Activated T-helper 1 cell treated with anti-CD3 and anti-CD28 coated beads, Interleukin-12 subunit alpha, Interleukin-12 subunit beta, Interleukin-2, Interleukin-4 antibody, amounts not matched to agents 30 ng/mL and 10 ng/mL and 1 ng/mL, durations not matched to agents 14 hours and 24 hours and 36 hours (primary cell): Measurements from ENCODE around the gene CD82. TPM values are rescaled to one million over a fixed set of nuclear protein-coding genes. Genes with fewer than 3 reads are reported as not detected.

Experiments
- DNase-seq: peaks from one replicate; pipeline ENCODE4 v3.0.0; 2021; ENCODE audit warnings: low spot score
- H3K27ac Mint-ChIP-seq: one replicate; pipeline ENCODE4 v1.8.0; 2021; ENCODE audit warnings: mild to moderate bottlenecking, mixed read lengths
- H3K27me3 Mint-ChIP-seq: one replicate; pipeline ENCODE4 v1.8.0; 2022; ENCODE audit warnings: mild to moderate bottlenecking, moderate library complexity, mixed read lengths; ENCODE audit not compliant: insufficient read depth
- H3K36me3 Mint-ChIP-seq: one replicate; pipeline ENCODE4 v1.8.0; 2021; ENCODE audit warnings: low read depth, mixed read lengths
- H3K4me1 Mint-ChIP-seq: one replicate; pipeline ENCODE4 v1.8.0; 2021; ENCODE audit warnings: low read depth, mixed read lengths
- H3K4me3 Mint-ChIP-seq: one replicate; pipeline ENCODE4 v1.8.0; 2021; ENCODE audit warnings: mild to moderate bottlenecking, moderate library complexity, mixed read lengths
- H3K9me3 Mint-ChIP-seq: one replicate; pipeline ENCODE4 v1.8.0; 2021; ENCODE audit warnings: mixed read lengths
- intact Hi-C: fragments of 100-400 bp; cut with micrococcal nuclease; formaldehyde crosslinking; loops from one replicate; pipeline ENCODE4 v1.15.1; 2024
- total RNA-seq: library from RNA; stranded (reverse); gene quantifications from 2 replicates; pipeline ENCODE4 v1.2.3, GENCODE V29; 2022

The CD82 gene
- total RNA-seq, 1 donor from 2014 or later = 500 TPM

- Mint-ChIP-seq H3K36me3 (peaks cover 25% of the 10 kb centered on the region), H3K4me1 (peaks cover 36% of the 10 kb centered on the region), H3K27ac (no peak overlapping the region), H3K9me3 (no peaks in the 10 kb centered on the region), H3K4me3 (no peak overlapping the region), H3K27me3 (peaks cover 3% of the 10 kb centered on the region)
- DNase-seq = no peak
- intact Hi-C loops = loop anchor here (10.0 kb wide), 1 partner anchor 340 kb away; no protein-coding TSS in a partner anchor
These were observed 59.3 kb downstream of the CD82 start for GRCh38 chr11:44624761-44625221.

GRCh38 chr11:44625759-44626523, 60.5 kb downstream of the CD82 start:
- DNase-seq = no peak
- no peaks in the 10 kb centered on the region for H3K9me3 Mint-ChIP-seq
- intact Hi-C loops = loop anchor here (10.0 kb wide), 1 partner anchor 341 kb away; no protein-coding TSS in a partner anchor
- peaks cover 36% of the 10 kb centered on the region for H3K4me1 Mint-ChIP-seq
- H3K27me3 Mint-ChIP-seq = peaks cover 3% of the 10 kb centered on the region
- H3K27ac Mint-ChIP-seq = no peak overlapping the region
- H3K4me3 Mint-ChIP-seq = no peak overlapping the region
- peaks cover 18% of the 10 kb centered on the region for H3K36me3 Mint-ChIP-seq

GRCh38 chr11:44626645-44627044, 61.2 kb downstream of the CD82 start:
- Mint-ChIP-seq H3K36me3 (peaks cover 17% of the 10 kb centered on the region), H3K27me3 (peaks cover 3% of the 10 kb centered on the region), H3K9me3 (no peaks in the 10 kb centered on the region), H3K4me1 (peaks cover 36% of the 10 kb centered on the region), H3K27ac (no peak overlapping the region), H3K4me3 (no peak overlapping the region)
- intact Hi-C loops = loop anchor here (10.0 kb wide), 1 partner anchor 342 kb away; no protein-coding TSS in a partner anchor
- DNase-seq = no peak

DNA sequence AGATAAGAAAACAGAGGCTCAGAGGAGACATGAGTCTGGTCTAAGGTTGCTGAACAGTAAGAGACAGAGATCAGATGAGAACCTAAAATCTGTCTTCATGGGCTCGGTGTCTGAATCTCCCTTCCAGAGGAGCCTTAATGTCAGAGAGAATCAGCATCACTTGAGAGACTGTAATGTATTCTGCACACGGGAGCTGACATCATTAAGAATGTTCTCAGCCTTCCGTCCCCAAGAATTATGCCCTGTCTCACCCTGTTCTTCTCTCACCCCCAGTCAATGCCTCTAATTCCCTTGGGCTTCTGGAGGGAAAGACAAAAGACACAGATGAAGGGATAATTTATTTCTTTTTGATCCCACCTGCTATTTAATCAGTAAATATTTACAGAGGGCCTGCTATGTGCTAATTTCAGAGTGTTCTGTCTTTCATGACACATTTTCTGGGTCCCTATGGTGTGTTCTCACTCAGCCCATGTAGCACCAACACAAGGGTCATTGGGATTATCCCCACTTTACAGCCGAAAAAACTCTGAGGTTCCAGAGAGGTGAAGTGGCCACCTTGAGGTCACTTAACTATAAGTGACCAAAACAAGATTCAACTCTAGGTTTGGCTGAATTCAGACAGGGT, 61.8 kb downstream of the CD82 start:
- intact Hi-C loops = loop anchor here (10.0 kb wide), 1 partner anchor 342 kb away; no protein-coding TSS in a partner anchor

DNA sequence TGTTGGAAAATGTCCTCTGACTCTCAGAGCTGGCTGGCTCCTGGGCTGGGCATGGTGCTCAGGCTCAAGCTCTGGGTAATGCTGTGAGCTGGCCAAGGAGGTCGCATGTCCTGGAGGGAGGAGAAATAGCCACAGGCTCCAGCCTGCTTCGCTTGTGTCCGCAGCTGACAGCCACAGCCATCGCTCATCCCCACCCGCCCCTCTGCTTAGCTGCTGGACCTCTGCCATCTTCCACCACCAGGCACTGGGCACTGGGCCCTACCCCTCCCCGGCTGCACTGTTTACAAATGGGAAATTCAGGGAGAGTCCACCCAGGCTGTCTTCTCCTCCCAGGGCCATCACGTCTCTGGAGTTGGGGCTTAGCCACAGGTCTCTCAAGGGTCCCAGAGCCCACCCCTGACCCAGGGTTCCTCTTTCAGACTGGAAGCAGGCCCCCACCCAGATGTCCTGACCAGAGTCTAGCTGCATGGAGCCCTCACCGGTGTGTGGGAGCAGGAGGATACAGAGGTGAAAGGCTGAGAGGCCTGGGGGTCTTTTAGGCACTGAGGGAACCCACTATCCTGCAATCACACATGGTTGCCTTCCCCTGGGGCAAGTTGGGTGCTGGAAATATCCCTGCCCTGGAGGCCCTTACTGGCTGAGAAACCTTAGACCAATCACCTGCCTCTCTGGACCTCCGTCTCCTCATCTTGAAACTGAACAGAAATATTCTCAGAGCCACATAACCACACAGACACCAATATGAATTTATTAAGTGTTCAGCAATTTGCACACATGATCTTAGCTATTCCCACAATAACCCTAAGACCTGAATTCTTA, 62.7 kb downstream of the CD82 start:
- Mint-ChIP-seq H3K4me3 (no peak overlapping the region), H3K27me3 (peaks cover 3% of the 10 kb centered on the region), H3K27ac (no peak overlapping the region), H3K36me3 (peaks cover 11% of the 10 kb centered on the region), H3K4me1 (peaks cover 27% of the 10 kb centered on the region), H3K9me3 (no peaks in the 10 kb centered on the region)
- intact Hi-C loops = loop anchor here (10.0 kb wide), 1 partner anchor 343 kb away; no protein-coding TSS in a partner anchor
- DNase-seq = no peak

More for the DNA sequence above, 61.8 kb downstream of the CD82 start:
- H3K27me3 Mint-ChIP-seq = peaks cover 3% of the 10 kb centered on the region
- DNase-seq = no peak
- no peak overlapping the region for H3K4me3 Mint-ChIP-seq
- peaks cover 14% of the 10 kb centered on the region for H3K36me3 Mint-ChIP-seq
- H3K4me1 Mint-ChIP-seq = peaks cover 35% of the 10 kb centered on the region
- H3K9me3 Mint-ChIP-seq = no peaks in the 10 kb centered on the region
- no peak overlapping the region for H3K27ac Mint-ChIP-seq

DNA sequence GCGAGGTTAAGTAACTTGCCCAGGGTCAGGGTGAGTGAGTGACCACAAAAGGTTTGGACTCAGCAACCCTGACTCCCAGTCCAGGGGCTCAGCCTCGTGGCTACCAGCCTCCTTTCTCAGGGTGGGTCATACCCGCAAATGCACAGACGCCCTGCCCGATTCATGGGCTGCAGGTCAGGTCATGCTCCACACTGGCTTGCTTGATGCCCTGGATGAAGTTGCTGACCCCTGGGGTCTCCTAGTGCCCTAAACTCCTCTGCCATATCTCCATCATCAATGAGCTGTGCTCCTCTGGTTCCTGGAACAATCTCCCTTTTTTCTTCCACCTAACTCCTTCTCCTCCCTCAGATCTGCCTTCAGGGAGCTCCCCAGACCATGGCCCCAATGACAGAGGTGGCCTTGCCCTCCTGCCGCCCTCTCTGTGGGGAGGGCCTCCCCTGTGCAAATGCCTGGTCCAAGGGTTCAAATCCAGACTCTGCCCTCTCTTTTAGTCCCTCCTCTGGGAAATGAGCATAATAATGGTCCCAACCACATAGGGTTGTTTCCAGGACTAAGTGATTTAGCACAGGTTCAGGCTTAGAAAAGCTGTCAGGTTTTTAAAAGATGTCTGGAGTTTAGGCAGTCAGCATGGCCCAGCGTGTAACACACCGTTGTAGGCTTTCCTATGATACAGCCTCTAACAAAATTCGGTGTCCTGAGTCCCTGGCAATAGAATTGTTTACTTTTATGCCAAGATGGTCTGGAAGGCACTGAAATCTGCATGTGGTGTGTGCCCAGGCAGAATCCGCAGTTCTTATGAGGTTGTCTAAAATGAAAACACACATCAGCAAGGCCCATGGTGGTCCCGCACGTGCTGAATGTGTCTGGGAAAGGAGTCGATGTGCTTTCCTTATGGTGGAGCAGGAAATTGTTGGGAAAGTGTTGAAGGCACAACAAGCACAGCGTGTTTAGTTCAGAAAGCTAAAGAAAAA, 63.6 kb downstream of the CD82 start:
- intact Hi-C loops = loop anchor here (10.0 kb wide), 1 partner anchor 344 kb away; no protein-coding TSS in a partner anchor
- H3K36me3 Mint-ChIP-seq = peaks cover 6% of the 10 kb centered on the region
- H3K4me3 Mint-ChIP-seq = no peak overlapping the region
- peaks cover 18% of the 10 kb centered on the region for H3K4me1 Mint-ChIP-seq
- DNase-seq = no peak
- no peak overlapping the region for H3K27ac Mint-ChIP-seq
- H3K27me3 Mint-ChIP-seq = peaks cover 3% of the 10 kb centered on the region
- no peaks in the 10 kb centered on the region for H3K9me3 Mint-ChIP-seq

GRCh38 chr11:44629732-44630345, 64.4 kb downstream of the CD82 start:
- peaks cover 9% of the 10 kb centered on the region for H3K4me1 Mint-ChIP-seq
- H3K9me3 Mint-ChIP-seq = no peaks in the 10 kb centered on the region
- no peak for DNase-seq
- H3K27ac Mint-ChIP-seq = no peak overlapping the region
- H3K27me3 Mint-ChIP-seq = peaks cover 6% of the 10 kb centered on the region
- intact Hi-C loops = loop anchor here (10.0 kb wide), 1 partner anchor 345 kb away; no protein-coding TSS in a partner anchor
- H3K4me3 Mint-ChIP-seq = no peak overlapping the region
- H3K36me3 Mint-ChIP-seq = peaks cover 6% of the 10 kb centered on the region

GRCh38 chr11:44630511-44631210, 65.2 kb downstream of the CD82 start:
- Mint-ChIP-seq H3K27ac (no peak overlapping the region), H3K4me1 (peaks cover 8% of the 10 kb centered on the region), H3K9me3 (no peaks in the 10 kb centered on the region), H3K27me3 (peaks cover 6% of the 10 kb centered on the region), H3K36me3 (peaks cover 3% of the 10 kb centered on the region), H3K4me3 (no peak overlapping the region)
- intact Hi-C loops = no loop called here
- DNase-seq = no peak

GRCh38 chr11:44631831-44632230, 66.4 kb downstream of the CD82 start:
- H3K4me1 Mint-ChIP-seq = peaks cover 8% of the 10 kb centered on the region
- DNase-seq = no peak
- H3K4me3 Mint-ChIP-seq = no peak overlapping the region
- intact Hi-C loops = loop anchor here (1.0 kb wide), 1 partner anchor 76 kb away; no protein-coding TSS in a partner anchor
- H3K27ac Mint-ChIP-seq = no peak overlapping the region
- no peaks in the 10 kb centered on the region for H3K9me3 Mint-ChIP-seq
- peaks cover 9% of the 10 kb centered on the region for H3K27me3 Mint-ChIP-seq
- H3K36me3 Mint-ChIP-seq = peaks cover 2% of the 10 kb centered on the region

DNA sequence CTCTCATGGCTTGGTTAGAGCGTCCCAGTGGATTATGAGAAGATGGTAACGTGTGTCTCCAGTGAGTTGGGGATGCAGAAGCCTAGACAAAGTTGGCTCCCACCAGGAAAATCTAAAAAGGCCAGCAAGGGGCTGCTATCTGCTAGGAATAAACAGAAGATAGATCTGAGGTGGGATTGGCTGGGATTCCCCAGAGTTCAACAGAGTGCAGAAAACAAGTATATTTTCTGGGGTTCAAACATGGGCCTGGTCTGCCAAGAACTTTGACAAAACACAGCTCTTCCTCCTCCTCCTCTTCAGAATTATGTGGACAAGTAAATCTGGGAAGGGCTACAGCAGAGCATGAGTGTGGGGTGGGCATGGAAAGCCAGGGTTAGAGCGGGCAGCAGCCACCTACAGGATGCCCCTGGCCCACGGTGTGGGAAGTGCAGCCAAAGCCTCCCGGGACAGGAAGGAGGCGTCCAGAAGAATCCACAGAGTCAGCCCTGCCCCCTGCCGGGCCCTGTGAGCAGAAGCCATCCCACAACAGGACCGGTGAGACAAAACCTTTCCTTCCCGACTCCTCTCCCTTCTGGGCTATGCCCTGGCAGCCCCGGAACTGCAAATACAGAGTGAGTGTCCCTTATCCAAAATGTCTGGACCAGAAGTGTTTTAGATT, 67.1 kb downstream of the CD82 start:
- H3K27ac Mint-ChIP-seq = no peak overlapping the region
- intact Hi-C loops = loop anchor here (1.0 kb wide), 1 partner anchor 76 kb away; no protein-coding TSS in a partner anchor
- H3K27me3 Mint-ChIP-seq = peaks cover 14% of the 10 kb centered on the region
- H3K4me3 Mint-ChIP-seq = no peak overlapping the region
- H3K4me1 Mint-ChIP-seq = peaks cover 8% of the 10 kb centered on the region
- no peaks in the 10 kb centered on the region for H3K9me3 Mint-ChIP-seq
- no peak for DNase-seq
- peaks cover 2% of the 10 kb centered on the region for H3K36me3 Mint-ChIP-seq
